ENCODE measurements around the gene ALG1. TPM values are rescaled to one million over a fixed set of nuclear protein-coding genes. Genes with fewer than 3 reads are reported as not detected.
A peak's percentile ranks its signal among the peaks of the same experiment; 100 is the strongest.

The ALG1 gene
- total RNA-seq (10 to 100 TPM; 12.9 to 29.1 (median 22.1) TPM), polyA plus RNA-seq (10 to 100 TPM; 18.8 to 27.1 TPM), total RNA-seq (18.0 reads per million, percentile 48 among the genes with 10 or more reads in this experiment)

GRCh38 chr16:5071681-5072333 is at the start of gene ALG1:
ALG1 (plus strand) TSS chr16:5071843; CDS start chr16:5071850, 7 bp downstream.
- intact Hi-C loops (cut with micrococcal nuclease): loop anchor here (1.0 to 10.0 kb wide), 6 partner anchors 25 to 717 kb away; partner anchors contain the start of genes EEF2KMT (in 2 of the 2), NAGPA (in 2 of the 2), GLYR1 (in 1 of the 2) and PAM16 (in 1 of the 2)
- peak; percentile 95 for ATAC-seq
- H3K36me3 Mint-ChIP-seq: peaks cover 0 to 10% (median 4%) of the 10 kb centered on the region in 5 donors

DNA sequence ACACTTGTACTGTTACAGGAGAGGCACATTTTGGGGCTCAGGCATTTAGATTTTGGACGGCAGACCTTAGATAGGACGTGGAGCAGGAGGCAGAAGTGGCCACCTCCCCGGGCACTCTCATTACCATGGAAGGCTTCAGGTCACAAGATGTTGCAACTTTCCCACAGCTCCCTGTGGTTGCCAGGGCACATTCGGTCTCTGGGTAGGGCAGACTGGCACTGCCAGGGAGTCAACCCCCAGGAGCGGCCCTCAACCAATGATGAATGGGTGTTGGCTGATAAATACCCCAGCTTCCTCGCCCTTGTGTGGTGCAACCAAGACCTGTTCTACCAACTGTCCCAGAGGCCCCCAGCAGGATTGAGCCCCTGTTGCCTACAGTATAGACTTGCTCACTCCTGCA is 49.1 kb upstream of the ALG1 start:
- H3K4me3 Mint-ChIP-seq: no peak overlapping the region
- peaks cover 0 to 6% (median 0%) of the 10 kb centered on the region in 5 donors for H3K27me3 Mint-ChIP-seq
- no peak overlapping the region for H3K27ac Mint-ChIP-seq
- Histone ChIP-seq H3K36me3 (ENCODE audit: control insufficient read depth in 2 of 3, insufficient read depth in 3 of 3, low read length in 3 of 3) (peaks cover 0 to 14% (median 0%) of the 10 kb centered on the region in 3 experiments), H3K4me3 (ENCODE audit: low read length) (no peak overlapping the region), H3K4me1 (ENCODE audit: control insufficient read depth in 2 of 2, insufficient read depth in 2 of 2, low read length in 2 of 2) (no peaks in the 10 kb centered on the region), H3K27ac (ENCODE audit: low read depth, low read length) (no peak overlapping the region), H3K27me3 (ENCODE audit: control insufficient read depth in 2 of 2, insufficient read depth in 2 of 2, low read length in 2 of 2) (no peaks in the 10 kb centered on the region), H3K9me3 (ENCODE audit: control insufficient read depth in 2 of 3, low read length in 3 of 3) (no peaks in the 10 kb centered on the region)
- ATAC-seq: no peak
- POLR2A ChIA-PET: no interaction called here
- no peaks in the 10 kb centered on the region for H3K4me1 Mint-ChIP-seq
- peaks cover 0 to 3% (median 0%) of the 10 kb centered on the region in 5 donors for H3K36me3 Mint-ChIP-seq
- intact Hi-C loops (cut with micrococcal nuclease): no loop called here
- H3K9me3 Mint-ChIP-seq: no peaks in the 10 kb centered on the region
- CTCF ChIA-PET: no interaction called here
- no peak for DNase-seq

More at GRCh38 chr16:5071681-5072333, at the start of gene ALG1:
- no peaks in the 10 kb centered on the region for H3K9me3 ChIP-seq (ENCODE audit: control insufficient read depth in 2 of 3, low read length in 3 of 3)
- H3K9me3 Mint-ChIP-seq: peaks cover 0 to 1% (median 0%) of the 10 kb centered on the region in 11 donors
- POLR2A ChIA-PET: interaction anchor here (0.7 to 3.4 kb wide), 3 partner anchors 26 to 38 kb away, joined by 4 to 30 read pairs (median 5); partner anchors contain the start of gene NAGPA
- H3K4me1 Mint-ChIP-seq: peaks cover 23 to 44% (median 32%) of the 10 kb centered on the region in 7 donors
- peak within 1 kb of the TSS; percentile 77 for H3K27ac ChIP-seq (ENCODE audit: low read depth, low read length)
- CTCF ChIA-PET: interaction anchor here (1.0 to 1.6 kb wide), 3 partner anchors 10 to 37 kb away, joined by 3 to 6 read pairs (median 4); no protein-coding TSS in a partner anchor
- H3K36me3 ChIP-seq (ENCODE audit: control insufficient read depth in 2 of 3, insufficient read depth in 3 of 3, low read length in 3 of 3): peaks cover 6 to 24% (median 14%) of the 10 kb centered on the region in 3 experiments
- H3K4me3 ChIP-seq (ENCODE audit: low read length): peak within 1 kb of the TSS; percentile 92
- H3K27ac Mint-ChIP-seq: peak within 1 kb of the TSS; percentile 92 to 99 (median 96)
- peak; percentile 80 to 91 (median 87) for DNase-seq
- H3K27me3 Mint-ChIP-seq: peaks cover 0 to 3% (median 0%) of the 10 kb centered on the region in 5 donors
- H3K4me3 Mint-ChIP-seq: peak within 1 kb of the TSS; percentile 82 to 98 (median 95)
- no peaks in the 10 kb centered on the region for H3K27me3 ChIP-seq (ENCODE audit: control insufficient read depth in 2 of 2, insufficient read depth in 2 of 2, low read length in 2 of 2)
- H3K4me1 ChIP-seq (ENCODE audit: control insufficient read depth in 2 of 2, insufficient read depth in 2 of 2, low read length in 2 of 2): peaks cover 15 to 17% of the 10 kb centered on the region in 2 donors

DNA sequence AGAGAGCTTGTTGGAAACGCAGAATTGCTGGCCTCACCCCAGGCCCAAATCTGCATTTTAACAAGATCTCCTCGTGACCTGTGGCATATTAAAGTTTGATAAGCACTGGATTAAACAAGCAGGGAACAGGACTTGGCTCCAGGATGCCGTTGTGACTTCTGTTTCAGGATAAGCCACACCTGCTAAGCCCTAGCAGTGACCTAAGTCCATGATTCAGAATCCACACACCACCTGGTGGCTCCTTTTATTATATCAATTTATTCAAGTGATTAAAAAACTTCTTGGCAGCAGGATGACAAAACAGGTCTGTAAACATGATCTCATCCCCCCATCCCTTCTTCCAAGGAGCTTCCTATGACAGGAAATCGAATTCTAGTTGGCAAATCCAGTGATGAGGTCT is 47.0 kb upstream of the ALG1 start:
- Histone ChIP-seq H3K4me3 (ENCODE audit: low read length) (no peak overlapping the region), H3K4me1 (ENCODE audit: control insufficient read depth in 2 of 2, insufficient read depth in 2 of 2, low read length in 2 of 2) (no peaks in the 10 kb centered on the region), H3K9me3 (ENCODE audit: control insufficient read depth in 2 of 3, low read length in 3 of 3) (no peaks in the 10 kb centered on the region), H3K36me3 (ENCODE audit: control insufficient read depth in 2 of 3, insufficient read depth in 3 of 3, low read length in 3 of 3) (peaks cover 0 to 33% (median 3%) of the 10 kb centered on the region in 3 experiments), H3K27me3 (ENCODE audit: control insufficient read depth in 2 of 2, insufficient read depth in 2 of 2, low read length in 2 of 2) (no peaks in the 10 kb centered on the region), H3K27ac (ENCODE audit: low read depth, low read length) (no peak overlapping the region)
- no peak for DNase-seq
- H3K4me1 Mint-ChIP-seq: no peaks in the 10 kb centered on the region
- peaks cover 0 to 8% (median 0%) of the 10 kb centered on the region in 5 donors for H3K36me3 Mint-ChIP-seq
- H3K27me3 Mint-ChIP-seq: peaks cover 0 to 4% (median 0%) of the 10 kb centered on the region in 5 donors
- CTCF ChIA-PET: no interaction called here
- ATAC-seq: no peak
- H3K4me3 Mint-ChIP-seq: no peak overlapping the region
- POLR2A ChIA-PET: interaction anchor here (1.5 kb wide), 1 partner anchor 9 kb away, joined by 5 read pairs; the partner anchor contains the start of gene NAGPA
- intact Hi-C loops (cut with micrococcal nuclease): no loop called here
- H3K27ac Mint-ChIP-seq: peak overlapping the region in 1 of 9 donors; percentile 70
- no peaks in the 10 kb centered on the region for H3K9me3 Mint-ChIP-seq

- Histone ChIP-seq H3K4me3 (ENCODE audit: low read length) (no peak overlapping the region), H3K36me3 (ENCODE audit: control insufficient read depth in 2 of 3, insufficient read depth in 3 of 3, low read length in 3 of 3) (peaks cover 0 to 39% (median 3%) of the 10 kb centered on the region in 3 experiments), H3K4me1 (ENCODE audit: control insufficient read depth in 2 of 2, insufficient read depth in 2 of 2, low read length in 2 of 2) (no peaks in the 10 kb centered on the region), H3K9me3 (ENCODE audit: control insufficient read depth in 2 of 3, low read length in 3 of 3) (no peaks in the 10 kb centered on the region), H3K27me3 (ENCODE audit: control insufficient read depth in 2 of 2, insufficient read depth in 2 of 2, low read length in 2 of 2) (no peaks in the 10 kb centered on the region), H3K27ac (ENCODE audit: low read depth, low read length) (no peak overlapping the region)
- no peak overlapping the region for H3K27ac Mint-ChIP-seq
- peaks cover 0 to 3% (median 0%) of the 10 kb centered on the region in 5 donors for H3K27me3 Mint-ChIP-seq
- ChIA-PET POLR2A (interaction anchor here (1.5 kb wide), 1 partner anchor 8 kb away, joined by 5 read pairs; the partner anchor contains the start of gene NAGPA), CTCF (no interaction called here)
- H3K4me1 Mint-ChIP-seq: no peaks in the 10 kb centered on the region
- H3K4me3 Mint-ChIP-seq: no peak overlapping the region
- intact Hi-C loops (cut with micrococcal nuclease): no loop called here
- no peak for ATAC-seq
- DNase-seq: no peak
- peaks cover 0 to 8% (median 0%) of the 10 kb centered on the region in 5 donors for H3K36me3 Mint-ChIP-seq
- H3K9me3 Mint-ChIP-seq: no peaks in the 10 kb centered on the region
Observed at GRCh38 chr16:5025171-5025632, 46.4 kb upstream of the ALG1 start.

GRCh38 chr16:5026664-5027063 is 45.0 kb upstream of the ALG1 start:
- Histone ChIP-seq H3K4me1 (ENCODE audit: control insufficient read depth in 2 of 2, insufficient read depth in 2 of 2, low read length in 2 of 2) (no peaks in the 10 kb centered on the region), H3K27me3 (ENCODE audit: control insufficient read depth in 2 of 2, insufficient read depth in 2 of 2, low read length in 2 of 2) (no peaks in the 10 kb centered on the region), H3K9me3 (ENCODE audit: control insufficient read depth in 2 of 3, low read length in 3 of 3) (no peaks in the 10 kb centered on the region), H3K4me3 (ENCODE audit: low read length) (no peak overlapping the region), H3K27ac (ENCODE audit: low read depth, low read length) (no peak overlapping the region), H3K36me3 (ENCODE audit: control insufficient read depth in 2 of 3, insufficient read depth in 3 of 3, low read length in 3 of 3) (peaks cover 0 to 46% (median 3%) of the 10 kb centered on the region in 3 experiments)
- CTCF ChIA-PET: interaction anchor here (0.7 kb wide), 1 partner anchor 28 kb away, joined by 4 read pairs; no protein-coding TSS in a partner anchor
- DNase-seq (no peak), ATAC-seq (no peak)
- H3K4me3 Mint-ChIP-seq: no peak overlapping the region
- no peaks in the 10 kb centered on the region for H3K27me3 Mint-ChIP-seq
- no peaks in the 10 kb centered on the region for H3K9me3 Mint-ChIP-seq
- peaks cover 0 to 12% (median 0%) of the 10 kb centered on the region in 5 donors for H3K36me3 Mint-ChIP-seq
- H3K4me1 Mint-ChIP-seq: peaks cover 0 to 5% (median 1%) of the 10 kb centered on the region in 7 donors
- intact Hi-C loops (cut with micrococcal nuclease): no loop called here
- POLR2A ChIA-PET: no interaction called here
- H3K27ac Mint-ChIP-seq: no peak overlapping the region

DNA sequence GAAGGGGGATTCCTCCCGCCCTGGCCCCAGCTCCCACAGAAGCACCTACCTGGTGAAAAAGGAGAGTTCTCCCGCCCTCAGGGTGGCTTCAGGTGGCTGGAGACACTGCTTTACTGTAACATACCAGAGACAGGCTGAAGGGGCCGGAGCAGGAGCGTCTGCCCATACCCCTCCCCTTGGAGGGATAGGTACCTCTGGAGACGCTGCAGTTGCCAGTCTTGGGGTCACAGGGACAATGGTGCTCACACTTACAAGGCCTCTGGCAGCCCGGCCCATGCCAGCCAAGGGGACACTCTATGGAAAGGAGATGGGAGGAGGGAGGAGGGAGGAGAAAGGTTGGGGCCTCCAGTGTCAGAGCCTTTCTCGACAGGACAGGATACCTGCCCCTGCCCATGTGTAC is 44.6 kb upstream of the ALG1 start:
- H3K9me3 Mint-ChIP-seq: no peaks in the 10 kb centered on the region
- Histone ChIP-seq H3K4me3 (ENCODE audit: low read length) (no peak overlapping the region), H3K27me3 (ENCODE audit: control insufficient read depth in 2 of 2, insufficient read depth in 2 of 2, low read length in 2 of 2) (no peaks in the 10 kb centered on the region), H3K27ac (ENCODE audit: low read depth, low read length) (no peak overlapping the region), H3K36me3 (ENCODE audit: control insufficient read depth in 2 of 3, insufficient read depth in 3 of 3, low read length in 3 of 3) (peaks cover 0 to 46% (median 3%) of the 10 kb centered on the region in 3 experiments), H3K9me3 (ENCODE audit: control insufficient read depth in 2 of 3, low read length in 3 of 3) (no peaks in the 10 kb centered on the region), H3K4me1 (ENCODE audit: control insufficient read depth in 2 of 2, insufficient read depth in 2 of 2, low read length in 2 of 2) (no peaks in the 10 kb centered on the region)
- DNase-seq (no peak), ATAC-seq (no peak)
- no peak overlapping the region for H3K27ac Mint-ChIP-seq
- H3K4me3 Mint-ChIP-seq: no peak overlapping the region
- intact Hi-C loops (cut with micrococcal nuclease): no loop called here
- no peaks in the 10 kb centered on the region for H3K27me3 Mint-ChIP-seq
- ChIA-PET CTCF (interaction anchor here (0.7 kb wide), 1 partner anchor 28 kb away, joined by 4 read pairs; no protein-coding TSS in a partner anchor), POLR2A (no interaction called here)
- H3K36me3 Mint-ChIP-seq: peaks cover 0 to 12% (median 0%) of the 10 kb centered on the region in 5 donors
- H3K4me1 Mint-ChIP-seq: peaks cover 2 to 9% (median 4%) of the 10 kb centered on the region in 7 donors
